Endothelial cell of umbilical vein (primary cell): ENCODE data around the gene PHF12.

Source experiments
- FOS ChIP-seq: IDR thresholded peaks from 2 replicates; pipeline ENCODE4 v1.6.1; 2011; ENCODE audit warnings: mild to moderate bottlenecking, low read length, moderate library complexity, borderline replicate concordance; ENCODE audit not compliant: insufficient read depth
- POLR2A ChIP-seq: IDR thresholded peaks from 2 replicates; pipeline ENCODE4 v1.6.1; 2012; ENCODE audit warnings: low read depth, mild to moderate bottlenecking, control low read depth, low read length
- POLR2AphosphoS5 ChIP-seq: IDR thresholded peaks from 2 replicates; pipeline ENCODE4 v1.6.1; 2012; ENCODE audit warnings: low read depth, mild to moderate bottlenecking, control low read depth, low read length, moderate library complexity; ENCODE audit not compliant: insufficient read depth
- TF ChIP-seq, protein P1 (sequence below), 2 donors: IDR thresholded peaks; 1 replicate in 1 of 2; 2 replicates in 1 of 2; pipeline ENCODE4 v1.5.1; 2011; ENCODE audit warnings: low read length in 2 of 2, mild to moderate bottlenecking in 2 of 2, moderate library complexity in 2 of 2, control low read depth in 1 of 2, inconsistent platforms in 1 of 2, low read depth in 1 of 2; ENCODE audit not compliant: insufficient read depth in 1 of 2; ENCODE audit errors: extremely low read depth in 1 of 2
- TF ChIP-seq, protein P2 (sequence below): IDR thresholded peaks from 2 replicates; pipeline ENCODE4 v1.6.1; 2011; ENCODE audit not compliant: insufficient read depth, insufficient read length

DNA sequence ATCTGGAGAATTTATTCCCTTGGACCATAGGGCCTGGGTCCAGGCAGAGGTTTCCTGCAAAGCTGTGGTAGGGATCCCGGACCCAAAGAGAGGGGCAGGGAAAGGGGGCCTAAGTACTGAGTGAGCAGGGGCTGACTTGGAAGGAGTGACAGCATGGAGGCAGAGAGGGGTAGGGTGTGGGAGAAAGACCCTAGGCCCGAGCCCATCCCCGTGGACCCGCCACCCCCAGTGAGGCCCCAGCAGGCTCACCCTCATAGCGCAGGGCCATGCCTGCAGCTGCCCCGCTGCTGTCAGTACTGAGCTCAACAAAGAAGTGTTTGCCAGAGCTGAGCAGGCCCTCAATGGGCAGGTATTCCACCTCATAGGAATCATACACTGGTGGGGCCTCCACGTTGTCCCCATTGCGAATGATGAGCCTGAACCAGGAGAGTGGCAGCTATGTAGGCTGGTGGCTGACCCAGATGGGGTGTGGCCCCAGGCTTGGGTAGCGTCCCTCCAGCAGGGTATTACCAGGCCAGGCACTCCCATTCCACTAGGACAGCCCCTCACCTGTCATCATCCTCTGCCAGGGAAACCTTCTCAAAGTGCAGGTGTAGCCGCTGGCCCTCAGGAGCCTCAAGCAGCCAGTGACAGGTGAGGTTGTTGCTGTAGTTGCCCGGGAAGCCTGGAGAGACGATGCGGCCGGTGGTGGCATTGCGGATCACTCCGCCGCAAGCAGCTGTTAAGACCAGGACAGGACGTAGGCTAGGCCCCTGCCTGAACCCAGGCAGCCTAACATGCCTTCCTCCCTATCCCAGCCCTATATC, 9.1 kb upstream of the PHF12 start:
- TF ChIP-seq, protein P1, sequence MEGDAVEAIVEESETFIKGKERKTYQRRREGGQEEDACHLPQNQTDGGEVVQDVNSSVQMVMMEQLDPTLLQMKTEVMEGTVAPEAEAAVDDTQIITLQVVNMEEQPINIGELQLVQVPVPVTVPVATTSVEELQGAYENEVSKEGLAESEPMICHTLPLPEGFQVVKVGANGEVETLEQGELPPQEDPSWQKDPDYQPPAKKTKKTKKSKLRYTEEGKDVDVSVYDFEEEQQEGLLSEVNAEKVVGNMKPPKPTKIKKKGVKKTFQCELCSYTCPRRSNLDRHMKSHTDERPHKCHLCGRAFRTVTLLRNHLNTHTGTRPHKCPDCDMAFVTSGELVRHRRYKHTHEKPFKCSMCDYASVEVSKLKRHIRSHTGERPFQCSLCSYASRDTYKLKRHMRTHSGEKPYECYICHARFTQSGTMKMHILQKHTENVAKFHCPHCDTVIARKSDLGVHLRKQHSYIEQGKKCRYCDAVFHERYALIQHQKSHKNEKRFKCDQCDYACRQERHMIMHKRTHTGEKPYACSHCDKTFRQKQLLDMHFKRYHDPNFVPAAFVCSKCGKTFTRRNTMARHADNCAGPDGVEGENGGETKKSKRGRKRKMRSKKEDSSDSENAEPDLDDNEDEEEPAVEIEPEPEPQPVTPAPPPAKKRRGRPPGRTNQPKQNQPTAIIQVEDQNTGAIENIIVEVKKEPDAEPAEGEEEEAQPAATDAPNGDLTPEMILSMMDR (IDR thresholded peaks at IDR 0.05; ENCODE audit: extremely low read depth in 1 of 2, insufficient read depth in 1 of 2, low read depth in 1 of 2, low read length in 2 of 2) = no peak
- TF ChIP-seq POLR2AphosphoS5 (no peak), POLR2A (no peak), FOS (no peak)
- TF ChIP-seq, protein P2, sequence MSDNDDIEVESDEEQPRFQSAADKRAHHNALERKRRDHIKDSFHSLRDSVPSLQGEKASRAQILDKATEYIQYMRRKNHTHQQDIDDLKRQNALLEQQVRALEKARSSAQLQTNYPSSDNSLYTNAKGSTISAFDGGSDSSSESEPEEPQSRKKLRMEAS = no peak
